ENCODE measurements around the gene ROBO3.

The ROBO3 gene

DNA sequence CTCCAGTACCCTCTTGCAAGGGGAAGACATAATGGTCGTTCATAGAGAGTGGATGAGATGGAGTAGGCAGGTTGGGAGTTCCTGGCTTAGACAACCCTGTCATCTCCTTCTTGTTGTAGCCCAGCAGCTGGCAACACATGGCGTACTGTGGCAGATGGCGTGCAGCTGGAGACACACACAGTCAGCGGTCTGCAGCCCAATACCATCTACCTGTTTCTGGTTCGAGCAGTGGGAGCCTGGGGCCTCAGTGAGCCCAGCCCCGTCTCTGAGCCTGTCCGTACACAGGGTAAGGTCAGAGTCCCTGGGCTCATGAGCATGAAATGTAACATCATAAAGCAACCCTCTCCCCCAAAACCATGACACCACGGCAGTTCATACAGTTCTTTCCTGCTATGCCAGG, 8.7 kb downstream of the ROBO3 start:
- intact Hi-C loops (cut with DNase I; ENCODE audit: low total_unique reads) = no loop called here
- Histone ChIP-seq H3K9me3 (no peaks in the 10 kb centered on the region), H3K27ac (no peak overlapping the region), H3K36me3 (no peaks in the 10 kb centered on the region), H3K27me3 (peaks cover 0 to 57% of the 10 kb centered on the region in 2 donors), H3K4me1 (peaks cover 0 to 21% (median 13%) of the 10 kb centered on the region in 4 donors), H3K4me3 (no peak overlapping the region)
- peak in 1 of 2 donors; percentile 44 for DNase-seq
- TF ChIP-seq, protein P1, sequence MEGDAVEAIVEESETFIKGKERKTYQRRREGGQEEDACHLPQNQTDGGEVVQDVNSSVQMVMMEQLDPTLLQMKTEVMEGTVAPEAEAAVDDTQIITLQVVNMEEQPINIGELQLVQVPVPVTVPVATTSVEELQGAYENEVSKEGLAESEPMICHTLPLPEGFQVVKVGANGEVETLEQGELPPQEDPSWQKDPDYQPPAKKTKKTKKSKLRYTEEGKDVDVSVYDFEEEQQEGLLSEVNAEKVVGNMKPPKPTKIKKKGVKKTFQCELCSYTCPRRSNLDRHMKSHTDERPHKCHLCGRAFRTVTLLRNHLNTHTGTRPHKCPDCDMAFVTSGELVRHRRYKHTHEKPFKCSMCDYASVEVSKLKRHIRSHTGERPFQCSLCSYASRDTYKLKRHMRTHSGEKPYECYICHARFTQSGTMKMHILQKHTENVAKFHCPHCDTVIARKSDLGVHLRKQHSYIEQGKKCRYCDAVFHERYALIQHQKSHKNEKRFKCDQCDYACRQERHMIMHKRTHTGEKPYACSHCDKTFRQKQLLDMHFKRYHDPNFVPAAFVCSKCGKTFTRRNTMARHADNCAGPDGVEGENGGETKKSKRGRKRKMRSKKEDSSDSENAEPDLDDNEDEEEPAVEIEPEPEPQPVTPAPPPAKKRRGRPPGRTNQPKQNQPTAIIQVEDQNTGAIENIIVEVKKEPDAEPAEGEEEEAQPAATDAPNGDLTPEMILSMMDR (IDR thresholded peaks at IDR 0.05) = no peak

DNA sequence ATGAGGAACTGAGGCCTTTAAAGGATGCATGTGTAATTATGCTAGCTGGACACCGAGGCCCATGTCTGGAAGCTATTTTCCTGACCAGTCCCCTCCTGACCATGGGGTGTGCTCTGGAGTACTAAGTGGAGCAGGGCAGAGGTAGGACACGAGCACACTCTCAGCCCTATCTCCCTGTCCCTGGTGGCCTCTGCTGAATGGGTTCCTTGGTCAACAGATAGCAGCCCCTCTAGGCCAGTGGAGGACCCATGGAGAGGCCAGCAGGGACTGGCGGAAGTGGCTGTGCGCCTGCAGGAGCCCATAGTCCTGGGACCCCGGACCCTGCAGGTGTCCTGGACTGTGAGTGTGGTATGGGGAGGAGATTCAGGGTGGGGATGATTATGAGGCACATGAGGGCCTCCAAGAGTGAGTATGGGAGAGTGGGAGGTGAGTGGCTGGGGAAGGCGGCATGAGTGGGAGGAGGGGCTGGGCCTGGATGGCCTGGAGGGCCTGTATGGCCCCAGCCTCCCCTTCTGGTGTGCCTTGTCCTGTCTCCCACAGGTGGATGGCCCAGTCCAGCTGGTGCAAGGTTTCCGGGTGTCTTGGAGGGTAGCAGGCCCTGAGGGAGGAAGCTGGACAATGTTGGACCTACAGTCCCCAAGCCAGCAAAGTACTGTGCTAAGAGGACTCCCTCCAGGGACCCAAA, 9.5 kb downstream of the ROBO3 start:
- intact Hi-C loops (cut with DNase I; ENCODE audit: low total_unique reads) = no loop called here
- DNase-seq = peak in 1 of 2 donors; percentile 50

DNA sequence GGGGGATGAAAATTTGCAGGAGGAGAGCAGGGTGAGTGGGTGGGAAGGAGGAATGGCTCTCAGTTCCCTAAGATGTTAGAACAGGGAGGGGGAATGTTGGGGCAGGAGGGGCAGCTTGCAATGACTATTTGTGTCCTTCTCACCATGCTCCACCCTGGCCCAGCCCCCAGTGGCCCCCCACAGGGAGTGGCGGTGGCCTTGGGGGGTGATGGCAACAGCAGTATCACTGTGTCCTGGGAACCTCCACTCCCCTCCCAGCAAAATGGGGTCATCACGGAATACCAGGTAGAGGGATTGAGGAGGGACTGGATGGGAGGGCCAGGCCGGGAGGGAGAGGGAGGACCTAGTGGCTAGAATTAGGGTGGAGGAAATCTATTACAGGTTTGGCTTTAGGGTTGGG, 10.2 kb downstream of the ROBO3 start:
- TF ChIP-seq, protein P1 (IDR thresholded peaks at IDR 0.05) = no peak
- intact Hi-C loops (cut with DNase I; ENCODE audit: low total_unique reads) = no loop called here
- Histone ChIP-seq H3K36me3 (no peaks in the 10 kb centered on the region), H3K4me3 (peak overlapping the region; percentile 56 to 59), H3K4me1 (peaks cover 0 to 16% (median 11%) of the 10 kb centered on the region in 4 donors), H3K9me3 (no peaks in the 10 kb centered on the region), H3K27ac (no peak overlapping the region), H3K27me3 (peaks cover 0 to 43% of the 10 kb centered on the region in 2 donors)
- peak in 1 of 2 donors; percentile 64 for DNase-seq

More for the DNA sequence above, 9.5 kb downstream of the ROBO3 start:
- Histone ChIP-seq H3K27me3 (peaks cover 0 to 50% of the 10 kb centered on the region in 2 donors), H3K27ac (no peak overlapping the region), H3K9me3 (no peaks in the 10 kb centered on the region), H3K4me1 (peaks cover 0 to 16% (median 11%) of the 10 kb centered on the region in 4 donors), H3K36me3 (no peaks in the 10 kb centered on the region), H3K4me3 (no peak overlapping the region)
- TF ChIP-seq, protein P1 (IDR thresholded peaks at IDR 0.05) = no peak

DNA sequence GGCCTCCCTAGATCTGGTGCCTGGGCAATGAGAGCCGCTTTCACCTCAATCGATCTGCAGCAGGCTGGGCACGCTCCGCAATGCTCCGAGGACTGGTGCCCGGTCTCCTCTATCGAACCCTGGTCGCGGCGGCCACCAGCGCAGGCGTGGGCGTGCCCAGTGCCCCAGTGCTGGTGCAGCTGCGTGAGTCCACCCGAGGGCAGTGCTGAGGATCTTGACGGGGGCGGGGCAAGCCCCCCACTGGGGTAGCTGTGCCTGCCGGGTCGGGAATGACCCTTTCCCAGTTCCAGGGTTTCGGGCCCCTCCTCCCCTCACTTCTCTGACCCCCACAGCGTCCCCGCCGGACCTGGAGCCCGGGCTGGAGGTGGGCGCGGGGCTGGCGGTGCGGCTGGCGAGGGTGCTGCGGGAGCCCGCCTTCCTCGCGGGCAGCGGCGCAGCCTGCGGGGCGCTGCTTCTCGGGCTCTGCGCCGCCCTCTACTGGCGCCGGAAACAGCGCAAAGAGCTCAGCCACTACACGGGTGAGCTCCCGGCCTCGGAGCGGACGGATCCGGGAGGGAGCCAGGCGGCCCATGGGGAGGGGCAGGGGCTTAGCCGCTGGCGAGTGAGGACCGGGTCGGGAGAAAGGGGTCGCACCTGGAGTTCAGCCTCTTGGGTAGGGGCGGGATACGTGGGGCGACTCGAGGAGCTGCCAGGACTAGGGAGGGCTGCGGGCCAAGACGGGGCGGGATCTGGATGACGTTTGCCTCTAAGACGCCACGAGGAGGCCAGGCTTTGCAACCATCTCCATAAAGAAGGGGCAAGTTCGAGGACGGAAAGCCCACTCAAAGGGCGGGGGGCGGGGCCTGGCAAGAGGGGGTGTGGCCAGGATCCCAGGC, 10.9 kb downstream of the ROBO3 start:
- Histone ChIP-seq H3K4me1 (peaks cover 0 to 16% (median 11%) of the 10 kb centered on the region in 4 donors), H3K4me3 (peak overlapping the region; percentile 56 to 59), H3K9me3 (no peaks in the 10 kb centered on the region), H3K27me3 (peaks cover 0 to 35% of the 10 kb centered on the region in 2 donors), H3K27ac (peak overlapping the region; percentile 84 to 85), H3K36me3 (no peaks in the 10 kb centered on the region)
- intact Hi-C loops (cut with DNase I; ENCODE audit: low total_unique reads) = no loop called here
- TF ChIP-seq, protein P1 (IDR thresholded peaks at IDR 0.05) = peak; percentile 53 to 71
- DNase-seq = peak; percentile 92

DNA sequence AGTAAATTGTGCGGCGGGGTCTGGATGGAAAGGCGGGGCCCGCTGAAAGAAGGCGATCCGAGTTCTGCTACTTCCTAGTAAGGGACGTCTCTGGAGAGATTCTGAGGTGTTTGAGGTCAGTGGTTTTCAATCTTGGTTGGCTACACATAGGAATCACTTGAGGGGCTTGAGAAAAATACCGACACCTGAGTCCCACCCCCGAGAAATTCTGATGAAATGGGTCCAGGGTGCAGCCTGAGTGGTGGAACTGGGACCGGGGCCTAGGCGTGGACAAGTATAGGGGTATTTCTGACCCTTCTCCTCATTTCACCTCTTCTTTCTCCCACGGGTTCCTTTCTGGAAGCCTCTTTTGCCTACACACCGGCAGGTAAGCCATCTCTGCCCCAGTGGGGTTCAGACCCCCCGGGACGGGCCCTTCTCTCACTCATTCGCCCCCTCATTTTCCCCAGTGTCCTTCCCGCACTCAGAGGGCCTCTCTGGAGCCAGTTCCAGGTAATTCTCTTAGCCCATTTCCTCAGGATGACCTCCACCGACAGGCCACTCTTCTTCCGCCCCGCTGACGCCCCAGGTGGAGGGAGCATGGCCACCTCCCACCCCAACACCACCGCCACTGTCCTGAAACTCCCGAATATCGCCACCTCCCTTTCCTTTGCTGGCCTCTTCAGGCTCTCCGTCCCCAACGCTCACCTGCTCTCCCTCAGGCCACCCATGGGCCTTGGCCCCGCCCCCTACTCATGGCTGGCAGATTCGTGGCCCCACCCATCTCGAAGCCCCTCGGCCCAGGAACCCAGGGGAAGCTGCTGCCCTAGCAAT, 11.8 kb downstream of the ROBO3 start:
- Histone ChIP-seq H3K9me3 (no peaks in the 10 kb centered on the region), H3K4me3 (peak overlapping the region; percentile 56 to 59), H3K4me1 (peaks cover 0 to 16% (median 11%) of the 10 kb centered on the region in 4 donors), H3K27me3 (peaks cover 0 to 35% of the 10 kb centered on the region in 2 donors), H3K27ac (peak overlapping the region; percentile 84 to 85), H3K36me3 (no peaks in the 10 kb centered on the region)
- TF ChIP-seq, protein P1 (IDR thresholded peaks at IDR 0.05) = no peak
- peak in 1 of 2 donors; percentile 68 for DNase-seq
- intact Hi-C loops (cut with DNase I; ENCODE audit: low total_unique reads) = no loop called here

Measured in tibial artery (tissue), 4 donors.